ENCODE results near the gene DEPDC1B. TPM values are rescaled to one million over a fixed set of nuclear protein-coding genes. Genes with fewer than 3 reads are reported as not detected.

Gene DEPDC1B
- total RNA-seq, 3 donors from 2014 or later: under 0.01 to 1.1 (median 0.29) TPM

DNA sequence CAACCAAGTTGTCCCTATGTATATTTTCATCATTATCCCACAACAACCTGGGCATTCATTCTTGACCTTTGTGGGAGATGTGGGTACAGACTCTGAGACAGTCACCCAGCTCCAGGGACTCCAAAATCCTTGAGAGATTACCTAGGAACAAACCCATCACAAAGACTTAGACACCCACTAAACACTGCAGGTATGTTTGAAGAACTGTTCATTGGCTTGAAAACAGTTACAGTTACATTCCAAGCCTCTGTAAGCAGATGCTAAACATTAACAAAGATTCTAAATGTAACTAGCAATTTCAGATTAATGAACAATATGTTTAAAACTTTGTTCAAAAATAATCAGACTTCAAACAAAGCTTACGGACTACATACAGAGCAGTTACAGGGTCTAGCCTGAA, 24.7 kb downstream of the DEPDC1B start:
- no peak overlapping the region for H3K4me3 ChIP-seq
- intact Hi-C loops (cut with DNase I; ENCODE audit: low total_unique reads): no loop called here
- no peaks in the 10 kb centered on the region for H3K36me3 ChIP-seq
- no peak overlapping the region for H3K27ac ChIP-seq
- TF ChIP-seq, protein P1, sequence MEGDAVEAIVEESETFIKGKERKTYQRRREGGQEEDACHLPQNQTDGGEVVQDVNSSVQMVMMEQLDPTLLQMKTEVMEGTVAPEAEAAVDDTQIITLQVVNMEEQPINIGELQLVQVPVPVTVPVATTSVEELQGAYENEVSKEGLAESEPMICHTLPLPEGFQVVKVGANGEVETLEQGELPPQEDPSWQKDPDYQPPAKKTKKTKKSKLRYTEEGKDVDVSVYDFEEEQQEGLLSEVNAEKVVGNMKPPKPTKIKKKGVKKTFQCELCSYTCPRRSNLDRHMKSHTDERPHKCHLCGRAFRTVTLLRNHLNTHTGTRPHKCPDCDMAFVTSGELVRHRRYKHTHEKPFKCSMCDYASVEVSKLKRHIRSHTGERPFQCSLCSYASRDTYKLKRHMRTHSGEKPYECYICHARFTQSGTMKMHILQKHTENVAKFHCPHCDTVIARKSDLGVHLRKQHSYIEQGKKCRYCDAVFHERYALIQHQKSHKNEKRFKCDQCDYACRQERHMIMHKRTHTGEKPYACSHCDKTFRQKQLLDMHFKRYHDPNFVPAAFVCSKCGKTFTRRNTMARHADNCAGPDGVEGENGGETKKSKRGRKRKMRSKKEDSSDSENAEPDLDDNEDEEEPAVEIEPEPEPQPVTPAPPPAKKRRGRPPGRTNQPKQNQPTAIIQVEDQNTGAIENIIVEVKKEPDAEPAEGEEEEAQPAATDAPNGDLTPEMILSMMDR (IDR thresholded peaks at IDR 0.05): no peak
- no peak for TF ChIP-seq POLR2A (IDR thresholded peaks at IDR 0.05)
- TF ChIP-seq POLR2AphosphoS5 (IDR thresholded peaks at IDR 0.05): no peak
- H3K9me3 ChIP-seq: no peaks in the 10 kb centered on the region
- H3K4me1 ChIP-seq: no peaks in the 10 kb centered on the region
- DNase-seq (ENCODE audit: low spot score in 2 of 2): no peak
- H3K27me3 ChIP-seq: no peaks in the 10 kb centered on the region

DNA sequence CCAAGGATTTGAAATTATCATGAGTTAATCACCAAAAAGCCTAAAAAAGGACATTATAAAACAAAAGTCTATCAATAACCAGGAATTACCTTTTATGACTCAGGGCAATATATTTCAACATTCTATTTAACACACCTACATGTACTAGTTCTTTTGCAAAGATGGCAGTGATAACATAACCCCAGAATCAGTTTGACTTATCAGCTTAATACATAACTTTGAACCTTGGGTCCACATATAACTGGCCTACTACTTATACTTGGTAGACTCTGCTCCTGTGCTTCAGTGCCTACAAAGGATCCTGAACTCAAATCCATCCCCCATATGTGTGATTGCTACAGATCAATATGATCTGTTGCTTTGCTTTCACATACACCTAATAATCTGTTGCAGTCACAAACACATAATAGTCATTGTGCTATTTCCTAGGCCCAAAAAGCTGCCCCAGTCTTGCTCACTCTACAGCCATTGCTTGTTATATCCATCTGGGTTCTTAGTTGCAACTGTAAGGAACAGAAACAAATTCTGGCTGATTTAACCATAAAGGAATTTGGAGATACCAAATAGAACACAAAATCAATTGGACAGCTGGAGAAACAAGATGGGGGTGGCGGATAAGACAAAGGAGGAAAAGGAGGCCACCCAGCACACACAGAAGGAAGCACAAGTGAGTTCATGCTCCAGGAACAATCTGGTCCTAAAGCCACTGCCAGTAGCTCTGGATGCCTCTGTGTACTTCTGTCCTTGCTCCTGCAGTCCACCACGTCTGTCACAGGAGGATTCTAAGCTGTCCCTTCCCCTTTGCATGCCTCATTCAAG, 25.5 kb downstream of the DEPDC1B start:
- no peaks in the 10 kb centered on the region for H3K36me3 ChIP-seq
- intact Hi-C loops (cut with DNase I; ENCODE audit: low total_unique reads): no loop called here
- H3K9me3 ChIP-seq: no peaks in the 10 kb centered on the region
- H3K4me1 ChIP-seq: no peaks in the 10 kb centered on the region
- H3K4me3 ChIP-seq: no peak overlapping the region
- no peak overlapping the region for H3K27ac ChIP-seq
- no peaks in the 10 kb centered on the region for H3K27me3 ChIP-seq
- TF ChIP-seq, protein P1 (IDR thresholded peaks at IDR 0.05): no peak
- TF ChIP-seq POLR2A (IDR thresholded peaks at IDR 0.05) (no peak), POLR2AphosphoS5 (IDR thresholded peaks at IDR 0.05) (no peak)
- DNase-seq (ENCODE audit: low spot score in 2 of 2): no peak

DNA sequence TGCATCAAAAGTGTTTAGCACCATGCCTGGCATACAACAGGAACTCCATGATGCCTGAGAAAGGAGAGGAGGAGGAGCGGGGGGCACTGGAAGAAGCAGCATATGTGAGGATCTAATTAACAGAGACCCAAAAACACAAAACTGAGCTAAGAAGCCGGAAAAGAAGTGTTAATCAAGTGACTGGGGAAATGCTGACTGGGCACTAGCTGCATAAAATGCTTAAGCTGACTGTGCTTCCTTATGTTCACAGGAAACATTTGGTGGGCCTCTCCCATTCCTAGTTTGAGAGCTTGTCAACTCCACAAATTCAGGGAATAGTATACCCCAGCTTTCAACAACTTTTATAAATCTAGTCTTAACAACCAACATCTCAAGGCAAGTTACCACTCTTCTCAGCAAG, 26.6 kb downstream of the DEPDC1B start:
- Histone ChIP-seq H3K4me3 (no peak overlapping the region), H3K27me3 (no peaks in the 10 kb centered on the region), H3K27ac (no peak overlapping the region), H3K36me3 (no peaks in the 10 kb centered on the region), H3K9me3 (no peaks in the 10 kb centered on the region), H3K4me1 (no peaks in the 10 kb centered on the region)
- intact Hi-C loops (cut with DNase I; ENCODE audit: low total_unique reads): no loop called here
- no peak for DNase-seq (ENCODE audit: low spot score in 2 of 2)
- TF ChIP-seq POLR2A (IDR thresholded peaks at IDR 0.05) (no peak), POLR2AphosphoS5 (IDR thresholded peaks at IDR 0.05) (no peak)
- TF ChIP-seq, protein P1 (IDR thresholded peaks at IDR 0.05): no peak

DNA sequence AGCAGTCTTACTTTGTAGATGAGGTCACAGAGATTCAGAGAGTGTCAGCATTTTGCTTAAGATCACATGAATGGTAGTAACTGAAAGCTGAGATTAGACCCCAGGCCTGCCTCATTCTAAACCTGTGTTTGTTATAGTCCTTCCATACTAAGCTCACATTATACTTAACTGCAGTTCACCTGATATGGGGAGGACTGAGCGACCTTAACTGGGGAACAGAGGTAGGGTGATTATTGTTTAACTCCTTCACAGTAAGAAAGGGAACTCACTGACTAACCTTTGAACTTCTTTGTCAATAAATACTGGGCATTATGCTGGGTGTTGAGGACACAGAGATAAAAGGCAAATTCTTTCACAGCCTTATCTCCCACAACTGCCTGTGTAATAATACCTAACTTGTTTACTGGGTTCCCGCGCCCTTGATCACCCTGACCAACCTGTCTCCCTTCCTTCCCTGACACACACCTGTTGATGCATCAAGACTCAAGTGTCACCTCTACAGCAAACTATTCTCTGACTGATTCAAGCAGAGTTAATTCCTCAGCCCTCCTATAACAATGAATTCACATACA, 27.2 kb downstream of the DEPDC1B start:
- H3K4me3 ChIP-seq: no peak overlapping the region
- no peaks in the 10 kb centered on the region for H3K27me3 ChIP-seq
- no peaks in the 10 kb centered on the region for H3K4me1 ChIP-seq
- no peak for DNase-seq (ENCODE audit: low spot score in 2 of 2)
- no peaks in the 10 kb centered on the region for H3K9me3 ChIP-seq
- H3K36me3 ChIP-seq: no peaks in the 10 kb centered on the region
- H3K27ac ChIP-seq: no peak overlapping the region
- intact Hi-C loops (cut with DNase I; ENCODE audit: low total_unique reads): no loop called here
- TF ChIP-seq, protein P1 (IDR thresholded peaks at IDR 0.05): no peak
- TF ChIP-seq POLR2A (IDR thresholded peaks at IDR 0.05) (no peak), POLR2AphosphoS5 (IDR thresholded peaks at IDR 0.05) (no peak)
